MM.1S (cell line): ENCODE data around the gene MCRIP1.

ENCODE experiments used
- DNase-seq: peaks from one replicate; pipeline ENCODE4 v3.0.0-alpha.2; 2015
- H2AFZ ChIP-seq: fragments of 300-600 bp; sonication (generic); 2 replicates; pipeline ENCODE4 v1.6.0; 2016; ENCODE audit warnings: antibody characterized with exemption, low read length
- H3F3A ChIP-seq: fragments of 300-600 bp; sonication (generic); 2 replicates; pipeline ENCODE4 v1.6.1; 2016; ENCODE audit warnings: mild to moderate bottlenecking, antibody characterized with exemption, low read length, moderate library complexity, mixed read lengths; ENCODE audit not compliant: insufficient read depth
- H3K27ac ChIP-seq: fragments of 300-600 bp; sonication (generic); 2 replicates; pipeline ENCODE4 v1.5.1; 2016; ENCODE audit warnings: mild to moderate bottlenecking, low read length
- H3K27me3 ChIP-seq: fragments of 300-600 bp; sonication (generic); replicated peaks from 2 replicates; pipeline ENCODE4 v1.6.0; 2016; ENCODE audit warnings: low read length; ENCODE audit not compliant: insufficient read depth
- H3K36me3 ChIP-seq: fragments of 300-600 bp; sonication (generic); replicated peaks from 2 replicates; pipeline ENCODE4 v1.6.1; 2016; ENCODE audit warnings: mild to moderate bottlenecking, low read length, mixed read lengths; ENCODE audit not compliant: insufficient read depth
- H3K4me1 ChIP-seq: fragments of 300-600 bp; sonication (generic); 2 replicates; pipeline ENCODE4 v1.6.1; 2016; ENCODE audit warnings: low read length, mixed read lengths
- H3K4me2 ChIP-seq: fragments of 300-600 bp; sonication (generic); 2 replicates; pipeline ENCODE4 v1.6.0; 2016; ENCODE audit warnings: low read depth, low read length
- H3K4me3 ChIP-seq: fragments of 300-600 bp; sonication (generic); 2 replicates; pipeline ENCODE4 v1.5.1; 2016; ENCODE audit warnings: low read length, mixed read lengths
- H3K79me2 ChIP-seq: fragments of 300-600 bp; sonication (generic); 2 replicates; pipeline ENCODE4 v1.6.1; 2016; ENCODE audit warnings: mixed run types, low read length, mixed read lengths
- H3K9ac ChIP-seq: fragments of 300-600 bp; sonication (generic); 2 replicates; pipeline ENCODE4 v1.6.1; 2016; ENCODE audit warnings: low read length, mixed read lengths
- H3K9me2 ChIP-seq: fragments of 300-600 bp; sonication (generic); replicated peaks from 2 replicates; pipeline ENCODE4 v1.6.1; 2016; ENCODE audit warnings: mild to moderate bottlenecking, low read length, mixed read lengths; ENCODE audit not compliant: insufficient read depth
- H3K9me3 ChIP-seq: fragments of 300-600 bp; sonication (generic); replicated peaks from 2 replicates; pipeline ENCODE4 v1.6.1; 2016; ENCODE audit warnings: mild to moderate bottlenecking, low read length, mixed read lengths; ENCODE audit not compliant: insufficient read depth
- H4K20me1 ChIP-seq: fragments of 300-600 bp; sonication (generic); 2 replicates; pipeline ENCODE4 v1.6.1; 2016; ENCODE audit warnings: mild to moderate bottlenecking, low read length, moderate library complexity, mixed read lengths; ENCODE audit not compliant: insufficient read depth
- EZH2 ChIP-seq: fragments of 300-600 bp; sonication (generic); optimal IDR thresholded peaks from 2 replicates; pipeline ENCODE3; 2017; ENCODE audit warnings: low read depth, mild to moderate bottlenecking, antibody characterized with exemption, low read length, mixed read lengths
- EZH2phosphoT487 ChIP-seq: fragments of 300-600 bp; sonication (generic); IDR thresholded peaks from 2 replicates; pipeline ENCODE4 v1.6.1; 2018; ENCODE audit warnings: antibody characterized with exemption, low read length
- TF ChIP-seq, protein P1 (sequence below): fragments of 300-600 bp; sonication (generic); IDR thresholded peaks from 2 replicates; pipeline ENCODE4 v1.5.1; 2016; ENCODE audit warnings: antibody characterized with exemption, low read length, mixed read lengths

MCRIP1 gene

DNA sequence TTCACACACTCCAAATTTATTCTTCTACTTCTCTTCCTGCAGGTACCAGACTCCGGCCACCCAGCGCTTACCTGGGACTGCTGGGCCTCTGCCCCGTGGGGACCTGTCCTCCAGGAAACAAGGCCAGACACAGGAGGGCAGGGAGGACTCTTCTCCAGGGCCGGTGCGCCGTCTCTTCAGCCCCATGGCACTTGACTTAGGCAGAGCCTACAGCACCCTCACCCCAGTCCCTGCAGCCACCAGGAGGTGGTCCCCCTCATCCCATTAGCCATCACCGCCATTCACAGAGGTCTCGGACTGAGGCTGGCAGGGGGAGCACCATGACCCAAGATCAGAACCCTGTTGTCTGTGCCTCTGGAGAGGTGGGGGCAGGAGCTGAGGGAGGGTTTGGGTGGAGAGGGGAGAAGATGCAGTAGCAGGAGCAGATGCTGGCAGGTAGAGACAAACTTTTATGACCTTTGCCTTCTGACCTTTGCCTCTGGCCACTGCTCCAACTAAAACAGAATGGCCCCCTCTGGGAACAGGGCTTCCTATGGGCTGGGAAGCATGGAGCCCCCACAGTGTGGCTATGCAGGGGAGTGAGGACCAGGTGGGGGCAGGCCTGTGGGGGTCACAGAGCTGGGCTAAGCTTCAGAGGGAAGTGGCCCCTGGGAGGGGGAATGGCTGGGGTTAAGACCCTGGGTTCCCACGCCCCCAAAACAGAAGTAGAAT, 30.9 kb downstream of the MCRIP1 start:
- Histone ChIP-seq H3F3A (no peaks in the 10 kb centered on the region), H3K27ac (no peak overlapping the region), H3K9ac (no peak overlapping the region), H4K20me1 (no peaks in the 10 kb centered on the region), H3K4me1 (no peaks in the 10 kb centered on the region), H3K9me2 (no peaks in the 10 kb centered on the region), H2AFZ (no peak overlapping the region), H3K4me3 (no peak overlapping the region), H3K9me3 (no peaks in the 10 kb centered on the region), H3K36me3 (no peaks in the 10 kb centered on the region), H3K79me2 (no peaks in the 10 kb centered on the region), H3K4me2 (no peak overlapping the region), H3K27me3 (peaks cover 75% of the 10 kb centered on the region)
- TF ChIP-seq EZH2 = no peak
- TF ChIP-seq, protein P1, sequence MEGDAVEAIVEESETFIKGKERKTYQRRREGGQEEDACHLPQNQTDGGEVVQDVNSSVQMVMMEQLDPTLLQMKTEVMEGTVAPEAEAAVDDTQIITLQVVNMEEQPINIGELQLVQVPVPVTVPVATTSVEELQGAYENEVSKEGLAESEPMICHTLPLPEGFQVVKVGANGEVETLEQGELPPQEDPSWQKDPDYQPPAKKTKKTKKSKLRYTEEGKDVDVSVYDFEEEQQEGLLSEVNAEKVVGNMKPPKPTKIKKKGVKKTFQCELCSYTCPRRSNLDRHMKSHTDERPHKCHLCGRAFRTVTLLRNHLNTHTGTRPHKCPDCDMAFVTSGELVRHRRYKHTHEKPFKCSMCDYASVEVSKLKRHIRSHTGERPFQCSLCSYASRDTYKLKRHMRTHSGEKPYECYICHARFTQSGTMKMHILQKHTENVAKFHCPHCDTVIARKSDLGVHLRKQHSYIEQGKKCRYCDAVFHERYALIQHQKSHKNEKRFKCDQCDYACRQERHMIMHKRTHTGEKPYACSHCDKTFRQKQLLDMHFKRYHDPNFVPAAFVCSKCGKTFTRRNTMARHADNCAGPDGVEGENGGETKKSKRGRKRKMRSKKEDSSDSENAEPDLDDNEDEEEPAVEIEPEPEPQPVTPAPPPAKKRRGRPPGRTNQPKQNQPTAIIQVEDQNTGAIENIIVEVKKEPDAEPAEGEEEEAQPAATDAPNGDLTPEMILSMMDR = no peak
- no peak for TF ChIP-seq EZH2phosphoT487
- DNase-seq = no peak

DNA sequence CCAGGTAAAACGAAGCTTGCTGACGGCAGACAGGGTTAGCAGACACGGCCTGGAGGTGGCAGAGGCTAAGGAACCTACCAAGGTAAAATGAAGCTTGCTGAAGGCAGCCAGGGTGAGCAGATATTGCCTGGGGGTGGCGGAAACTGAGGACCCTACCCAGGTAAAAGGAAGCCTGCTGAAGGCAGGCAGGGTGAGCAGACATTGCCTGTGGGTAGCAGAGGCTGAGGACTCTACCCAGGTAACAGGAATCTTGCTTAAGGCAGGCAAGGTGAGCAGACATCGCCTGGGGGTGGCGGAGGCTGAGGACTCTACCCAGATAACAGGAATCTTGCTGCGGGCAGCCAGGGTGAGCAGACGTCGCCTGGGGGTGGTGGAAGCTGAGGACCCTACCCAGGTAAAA, 31.8 kb downstream of the MCRIP1 start:
- Histone ChIP-seq H3K27ac (no peak overlapping the region), H3K9ac (no peak overlapping the region), H2AFZ (no peak overlapping the region), H3K4me3 (no peak overlapping the region), H3K4me2 (no peak overlapping the region), H3K9me3 (no peaks in the 10 kb centered on the region), H3K27me3 (peaks cover 67% of the 10 kb centered on the region), H3F3A (no peaks in the 10 kb centered on the region), H3K79me2 (no peaks in the 10 kb centered on the region), H3K4me1 (no peaks in the 10 kb centered on the region), H4K20me1 (no peaks in the 10 kb centered on the region), H3K9me2 (no peaks in the 10 kb centered on the region), H3K36me3 (no peaks in the 10 kb centered on the region)
- TF ChIP-seq EZH2 (no peak), EZH2phosphoT487 (no peak)
- TF ChIP-seq, protein P1 = no peak
- DNase-seq = no peak

GRCh38 chr17:81794509-81794908, 38.6 kb downstream of the MCRIP1 start:
- Histone ChIP-seq H3K9me2 (no peaks in the 10 kb centered on the region), H2AFZ (no peak overlapping the region), H3K27me3 (peaks cover 22% of the 10 kb centered on the region), H3K4me2 (no peak overlapping the region), H3K36me3 (no peaks in the 10 kb centered on the region), H3K27ac (no peak overlapping the region), H3K79me2 (no peaks in the 10 kb centered on the region), H3K9ac (no peak overlapping the region), H4K20me1 (no peaks in the 10 kb centered on the region), H3F3A (no peaks in the 10 kb centered on the region), H3K4me3 (no peak overlapping the region), H3K9me3 (no peaks in the 10 kb centered on the region), H3K4me1 (no peaks in the 10 kb centered on the region)
- TF ChIP-seq EZH2 = no peak
- no peak for TF ChIP-seq EZH2phosphoT487
- TF ChIP-seq, protein P1 = no peak
- no peak for DNase-seq
